Measurements from ENCODE around the gene U2SURP. TPM values are rescaled to one million over a fixed set of nuclear protein-coding genes. Genes with fewer than 3 reads are reported as not detected.

Gene U2SURP
- total RNA-seq, 1 experiment from 2014 or later = 168 TPM

- H3K56ac ChIP-seq (ENCODE audit: insufficient read length, low read depth, low read length) = no peak overlapping the region
- no peak overlapping the region for H2AFZ ChIP-seq (ENCODE audit: low read length)
- TF ChIP-seq CTCF (conservative IDR thresholded peaks at IDR 0.05) = no peak
- no peaks in the 10 kb centered on the region for H3K79me1 ChIP-seq (ENCODE audit: insufficient read depth, low read depth, low read length, poor library complexity, severe bottlenecking)
- H3K23ac ChIP-seq (ENCODE audit: insufficient read length, low read depth, low read length) = no peak overlapping the region
- Mint-ChIP-seq H3K4me3 (peak overlapping the region in 1 of 2 experiments; percentile 92; a peak in 1 of 5 replicates), H3K36me3 (ENCODE audit: insufficient read depth in 1 of 3, low read depth in 3 of 3) (peaks cover 2 to 8% (median 7%) of the 10 kb centered on the region in 3 experiments; a peak in 5 of 7 replicates), H3K27ac (no peak overlapping the region), H3K27me3 (ENCODE audit: low read depth) (peaks cover 56% of the 10 kb centered on the region), H3K9me3 (peaks cover 2 to 6% of the 10 kb centered on the region in 2 experiments; a peak in 2 of 5 replicates), H3K4me1 (peaks cover 24 to 26% of the 10 kb centered on the region in 2 experiments)
- H3K9me3 ChIP-seq (ENCODE audit: control insufficient read depth, low read depth, low read length) = no peaks in the 10 kb centered on the region
- no peak overlapping the region for H2BK20ac ChIP-seq (ENCODE audit: low read depth, low read length, poor library complexity, severe bottlenecking)
- peaks cover 7% of the 10 kb centered on the region; the same call in 1 of the 2 replicates for H3K27me3 ChIP-seq (ENCODE audit: insufficient read depth, low read length)
- H2BK12ac ChIP-seq (ENCODE audit: insufficient read length, low read depth, low read length) = no peak overlapping the region
- no peak overlapping the region for H3K4me2 ChIP-seq (ENCODE audit: insufficient read depth, insufficient read length, low read length)
- H3K9ac ChIP-seq (ENCODE audit: extremely low read depth, insufficient read length, low read length) = no peak overlapping the region
- H2BK120ac ChIP-seq (ENCODE audit: low read depth, low read length, poor library complexity, severe bottlenecking) = no peak overlapping the region
- WGBS (ENCODE audit: extremely low coverage, insufficient read length, low lambda C conversion rate) = no CpG with 5 or more reads among the region's 2 CpGs
- no peak overlapping the region for H4K8ac ChIP-seq (replicated peaks; ENCODE audit: insufficient read length, low read depth, low read length)
- H3K18ac ChIP-seq (ENCODE audit: insufficient read length, low read depth, low read length) = no peak overlapping the region
- no peak overlapping the region for H2BK15ac ChIP-seq (ENCODE audit: low read depth, low read length)
- no peaks in the 10 kb centered on the region for H4K20me1 ChIP-seq (ENCODE audit: control insufficient read depth, insufficient read depth, insufficient read length)
- no peak overlapping the region for H2BK5ac ChIP-seq (ENCODE audit: insufficient read length, low read length)
- no peak overlapping the region for H4K5ac ChIP-seq (ENCODE audit: insufficient read length, low read depth, low read length)
- H3K4ac ChIP-seq (ENCODE audit: low read depth, low read length) = no peak overlapping the region
- H3K4me1 ChIP-seq (ENCODE audit: insufficient read depth, low read length) = no peaks in the 10 kb centered on the region
- DNase-seq = no peak
- no peak overlapping the region for H3K14ac ChIP-seq (ENCODE audit: insufficient read depth, low read length)
- H4K91ac ChIP-seq (ENCODE audit: insufficient read length, low read depth, low read length) = no peak overlapping the region
- H2AK5ac ChIP-seq (ENCODE audit: insufficient read length, low read length) = no peak overlapping the region
- peaks cover 4% of the 10 kb centered on the region for H3K23me2 ChIP-seq (ENCODE audit: insufficient read length, low read depth, low read length, poor library complexity, severe bottlenecking)
- H3K27ac ChIP-seq (ENCODE audit: insufficient read length, low read depth, low read length) = no peak overlapping the region
- H3K79me2 ChIP-seq (ENCODE audit: insufficient read depth, low read length) = no peaks in the 10 kb centered on the region
- H3T11ph ChIP-seq (ENCODE audit: low read length) = no peak overlapping the region
Observed at GRCh38 chr3:142961539-142961938, 39.8 kb upstream of the U2SURP start.

Data from H9 (cell line).